PFSK-1 (cell line): Measurements from ENCODE around the gene BMP3.

Source experiments
- POLR2AphosphoS5 ChIP-seq: IDR thresholded peaks from 2 replicates; pipeline ENCODE4 v1.6.1; 2012; ENCODE audit warnings: low read depth, mild to moderate bottlenecking, control low read depth, low read length, moderate library complexity
- SIN3A ChIP-seq: IDR thresholded peaks from 2 replicates; pipeline ENCODE4 v1.6.1; 2012; ENCODE audit warnings: mild to moderate bottlenecking, low read length, moderate library complexity, borderline replicate concordance; ENCODE audit not compliant: insufficient read depth
- TAF1 ChIP-seq: IDR thresholded peaks from 2 replicates; pipeline ENCODE4 v1.6.1; 2012; ENCODE audit warnings: low read length, control low read depth, borderline replicate concordance; ENCODE audit not compliant: insufficient read depth
- TF ChIP-seq, protein P1 (sequence below), 2 experiments: IDR thresholded peaks; 2 replicates each; pipeline versions ENCODE4 v1.6.1 to v1.8.0; 2011 to 2012; ENCODE audit warnings: low read depth in 2 of 2, low read length in 2 of 2, control low read depth in 1 of 2, inconsistent platforms in 1 of 2, mild to moderate bottlenecking in 1 of 2, moderate library complexity in 1 of 2; ENCODE audit not compliant: insufficient read depth in 1 of 2

DNA sequence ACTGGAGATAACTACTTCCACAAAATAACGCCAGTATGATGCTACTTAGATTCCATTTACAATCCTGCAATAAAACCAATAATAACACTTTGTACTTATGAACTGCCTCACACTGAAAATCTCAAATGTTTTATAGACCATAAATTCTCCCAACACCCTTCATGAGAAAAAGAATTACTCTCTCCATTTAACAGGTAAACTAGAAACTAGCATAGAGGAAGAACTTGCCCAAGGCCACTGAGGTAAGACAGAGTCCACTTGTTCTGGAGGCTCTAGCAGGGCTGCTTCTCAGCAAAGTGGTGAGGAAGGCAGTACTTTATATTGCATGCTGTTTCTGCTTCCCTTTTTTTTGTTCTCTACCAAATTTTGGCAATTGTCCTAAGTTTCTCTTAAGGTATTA lies 11.5 kb upstream of the BMP3 start:
- TF ChIP-seq TAF1 = no peak
- TF ChIP-seq POLR2AphosphoS5 = no peak
- TF ChIP-seq SIN3A = no peak
- TF ChIP-seq, protein P1, sequence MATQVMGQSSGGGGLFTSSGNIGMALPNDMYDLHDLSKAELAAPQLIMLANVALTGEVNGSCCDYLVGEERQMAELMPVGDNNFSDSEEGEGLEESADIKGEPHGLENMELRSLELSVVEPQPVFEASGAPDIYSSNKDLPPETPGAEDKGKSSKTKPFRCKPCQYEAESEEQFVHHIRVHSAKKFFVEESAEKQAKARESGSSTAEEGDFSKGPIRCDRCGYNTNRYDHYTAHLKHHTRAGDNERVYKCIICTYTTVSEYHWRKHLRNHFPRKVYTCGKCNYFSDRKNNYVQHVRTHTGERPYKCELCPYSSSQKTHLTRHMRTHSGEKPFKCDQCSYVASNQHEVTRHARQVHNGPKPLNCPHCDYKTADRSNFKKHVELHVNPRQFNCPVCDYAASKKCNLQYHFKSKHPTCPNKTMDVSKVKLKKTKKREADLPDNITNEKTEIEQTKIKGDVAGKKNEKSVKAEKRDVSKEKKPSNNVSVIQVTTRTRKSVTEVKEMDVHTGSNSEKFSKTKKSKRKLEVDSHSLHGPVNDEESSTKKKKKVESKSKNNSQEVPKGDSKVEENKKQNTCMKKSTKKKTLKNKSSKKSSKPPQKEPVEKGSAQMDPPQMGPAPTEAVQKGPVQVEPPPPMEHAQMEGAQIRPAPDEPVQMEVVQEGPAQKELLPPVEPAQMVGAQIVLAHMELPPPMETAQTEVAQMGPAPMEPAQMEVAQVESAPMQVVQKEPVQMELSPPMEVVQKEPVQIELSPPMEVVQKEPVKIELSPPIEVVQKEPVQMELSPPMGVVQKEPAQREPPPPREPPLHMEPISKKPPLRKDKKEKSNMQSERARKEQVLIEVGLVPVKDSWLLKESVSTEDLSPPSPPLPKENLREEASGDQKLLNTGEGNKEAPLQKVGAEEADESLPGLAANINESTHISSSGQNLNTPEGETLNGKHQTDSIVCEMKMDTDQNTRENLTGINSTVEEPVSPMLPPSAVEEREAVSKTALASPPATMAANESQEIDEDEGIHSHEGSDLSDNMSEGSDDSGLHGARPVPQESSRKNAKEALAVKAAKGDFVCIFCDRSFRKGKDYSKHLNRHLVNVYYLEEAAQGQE (IDR thresholded peaks at IDR 0.05; ENCODE audit: insufficient read depth in 1 of 2, low read depth in 2 of 2, low read length in 2 of 2) = no peak
